Calu3 (cell line): Measurements from ENCODE around the gene PRSS27. TPM values are rescaled to one million over a fixed set of nuclear protein-coding genes. Genes with fewer than 3 reads are reported as not detected.

ENCODE experiments used
- BruUV-seq: library from RNA; stranded (reverse); fragments of 400-500 nt; replicated peaks from 2 replicates; lab custom pipeline; 2021; lab: Mats Ljungman, UMichigan
- CTCF ChIA-PET: fragments of 300-600 bp; sonication (Branson Sonifier 250); formaldehyde crosslinking; loops from one replicate; lab custom pipeline; 2022; ENCODE audit warnings: antibody characterized with exemption; lab: Charles Lee
- DNase-seq: peaks from one replicate; pipeline ENCODE4 v3.0.0; 2022
- H3K27ac Mint-ChIP-seq: one replicate; pipeline ENCODE4 v1.8.0; 2022; ENCODE audit warnings: mixed read lengths; ENCODE audit not compliant: unreplicated experiment
- H3K27me3 Mint-ChIP-seq: one replicate; pipeline ENCODE4 v1.8.0; 2022; ENCODE audit warnings: mixed read lengths; ENCODE audit not compliant: unreplicated experiment
- H3K36me3 Mint-ChIP-seq: one replicate; pipeline ENCODE4 v1.8.0; 2022; ENCODE audit warnings: mild to moderate bottlenecking, moderate library complexity, mixed read lengths; ENCODE audit not compliant: insufficient read depth, unreplicated experiment
- H3K4me1 Mint-ChIP-seq: one replicate; pipeline ENCODE4 v1.8.0; 2022; ENCODE audit warnings: mild to moderate bottlenecking, low read depth, mixed read lengths; ENCODE audit not compliant: unreplicated experiment
- H3K4me3 Mint-ChIP-seq: one replicate; pipeline ENCODE4 v1.8.0; 2022; ENCODE audit warnings: mild to moderate bottlenecking, low read depth, moderate library complexity, mixed read lengths; ENCODE audit not compliant: unreplicated experiment
- H3K9me3 Mint-ChIP-seq: one replicate; pipeline ENCODE4 v1.8.0; 2022; ENCODE audit warnings: low read depth, mixed read lengths; ENCODE audit not compliant: unreplicated experiment
- CTCF ChIP-seq: fragments of 200-600 bp; IDR thresholded peaks from one replicate; pipeline ENCODE4 v1.8.0; 2022; ENCODE audit warnings: antibody characterized with exemption; ENCODE audit not compliant: unreplicated experiment
- intact Hi-C: fragments of 100-400 bp; cut with micrococcal nuclease; formaldehyde crosslinking; loops from one replicate; pipeline ENCODE4 v1.10.0; 2022; ENCODE audit not compliant: unreplicated experiment
- total RNA-seq: library from RNA; stranded (reverse); gene quantifications from 2 replicates; pipeline ENCODE4 v1.2.3, GENCODE V29; 2022

The PRSS27 gene
- total RNA-seq, 1 experiment from 2014 or later = 2.4 TPM

- Mint-ChIP-seq H3K4me1 (peaks cover 14% of the 10 kb centered on the region), H3K27ac (no peak overlapping the region), H3K27me3 (peaks cover 56% of the 10 kb centered on the region)
These were observed 6.5 kb downstream of the PRSS27 start for GRCh38 chr16:2713523-2713922.

GRCh38 chr16:2712546-2712945, 7.5 kb downstream of the PRSS27 start:
- Mint-ChIP-seq H3K4me1 (peaks cover 14% of the 10 kb centered on the region), H3K27ac (peak overlapping the region; percentile 38), H3K4me3 (no peak overlapping the region), H3K27me3 (peaks cover 56% of the 10 kb centered on the region), H3K36me3 (peaks cover 57% of the 10 kb centered on the region), H3K9me3 (no peaks in the 10 kb centered on the region)
- CTCF ChIA-PET = no interaction called here
- TF ChIP-seq CTCF = no peak
- BruUV-seq = no TSS peak
- intact Hi-C loops = no loop called here
- no peak for DNase-seq

More at GRCh38 chr16:2713523-2713922, 6.5 kb downstream of the PRSS27 start:
- DNase-seq = no peak
- H3K36me3 Mint-ChIP-seq = peaks cover 48% of the 10 kb centered on the region
- no peak for TF ChIP-seq CTCF
- no peaks in the 10 kb centered on the region for H3K9me3 Mint-ChIP-seq
- no peak overlapping the region for H3K4me3 Mint-ChIP-seq
- BruUV-seq = no TSS peak
- intact Hi-C loops = no loop called here
- CTCF ChIA-PET = interaction anchor here (0.7 kb wide), 1 partner anchor 184 kb away, joined by 4 read pairs; no protein-coding TSS in a partner anchor

GRCh38 chr16:2712063-2712441, 8.0 kb downstream of the PRSS27 start:
- Mint-ChIP-seq H3K4me1 (peaks cover 14% of the 10 kb centered on the region), H3K27ac (peak overlapping the region; percentile 38), H3K36me3 (peaks cover 61% of the 10 kb centered on the region), H3K9me3 (no peaks in the 10 kb centered on the region), H3K27me3 (peaks cover 55% of the 10 kb centered on the region), H3K4me3 (peak overlapping the region; percentile 21)
- no peak for TF ChIP-seq CTCF
- BruUV-seq = no TSS peak
- no peak for DNase-seq
- intact Hi-C loops = no loop called here
- CTCF ChIA-PET = no interaction called here

GRCh38 chr16:2711370-2712062, 8.5 kb downstream of the PRSS27 start:
- CTCF ChIA-PET = no interaction called here
- no TSS peak for BruUV-seq
- peaks cover 58% of the 10 kb centered on the region for H3K36me3 Mint-ChIP-seq
- DNase-seq = no peak
- intact Hi-C loops = no loop called here
- peak overlapping the region; percentile 21 for H3K4me3 Mint-ChIP-seq
- H3K27me3 Mint-ChIP-seq = peaks cover 50% of the 10 kb centered on the region
- peaks cover 14% of the 10 kb centered on the region for H3K4me1 Mint-ChIP-seq
- TF ChIP-seq CTCF = no peak
- H3K9me3 Mint-ChIP-seq = no peaks in the 10 kb centered on the region
- no peak overlapping the region for H3K27ac Mint-ChIP-seq
